ENCODE measurements around the gene CSRP1.

GRCh38 chr1:201535046-201535918, 28.4 kb upstream of the CSRP1 start:
- no peak for TF ChIP-seq CTCF (IDR thresholded peaks at IDR 0.05)
- TF ChIP-seq POLR2A (IDR thresholded peaks at IDR 0.05), result no peak
- peak in 1 of 2 donors; percentile 77 for TF ChIP-seq POLR2AphosphoS5 (IDR thresholded peaks at IDR 0.05; ENCODE audit: insufficient read depth in 1 of 2, low read depth in 1 of 2)
